Neural crest cell (in vitro differentiated cells): ENCODE measurements around the gene SSNA1. TPM values are rescaled to one million over a fixed set of nuclear protein-coding genes. Genes with fewer than 3 reads are reported as not detected.

Source experiments
- DNase-seq: peaks from one replicate; pipeline ENCODE4 v3.0.0; 2021; ENCODE audit warnings: low read depth, mixed read lengths, low spot score
- H3K27ac Mint-ChIP-seq: one replicate; pipeline ENCODE4 v1.8.0; 2021; ENCODE audit warnings: mild to moderate bottlenecking, mixed read lengths; ENCODE audit not compliant: unreplicated experiment
- H3K27me3 Mint-ChIP-seq: 2 replicates; pipeline ENCODE4 v1.8.0; 2021; ENCODE audit warnings: low read depth, mild to moderate bottlenecking, mixed read lengths
- H3K36me3 Mint-ChIP-seq: 2 replicates; pipeline ENCODE4 v1.8.0; 2021; ENCODE audit warnings: low read depth, mild to moderate bottlenecking, mixed read lengths
- H3K4me1 Mint-ChIP-seq: 2 replicates; pipeline ENCODE4 v1.8.0; 2021; ENCODE audit warnings: mixed read lengths
- H3K4me3 Mint-ChIP-seq: one replicate; pipeline ENCODE4 v1.8.0; 2021; ENCODE audit warnings: mild to moderate bottlenecking, mixed read lengths
- H3K9me3 Mint-ChIP-seq: 2 replicates; pipeline ENCODE4 v1.8.0; 2021; ENCODE audit warnings: mixed read lengths
- total RNA-seq: library from RNA; stranded (reverse); gene quantifications from 2 replicates; pipeline ENCODE4 v1.2.1, GENCODE V29; 2021
- TF ChIP-seq, protein P1 (sequence below): fragments of 200-600 bp; sonication (generic); conservative IDR thresholded peaks from 2 replicates; pipeline ENCODE4 v1.5.0; 2021; ENCODE audit warnings: antibody characterized with exemption, mild to moderate bottlenecking

The SSNA1 gene
- total RNA-seq, 1 donor from 2014 or later, result 66.4 TPM

DNA sequence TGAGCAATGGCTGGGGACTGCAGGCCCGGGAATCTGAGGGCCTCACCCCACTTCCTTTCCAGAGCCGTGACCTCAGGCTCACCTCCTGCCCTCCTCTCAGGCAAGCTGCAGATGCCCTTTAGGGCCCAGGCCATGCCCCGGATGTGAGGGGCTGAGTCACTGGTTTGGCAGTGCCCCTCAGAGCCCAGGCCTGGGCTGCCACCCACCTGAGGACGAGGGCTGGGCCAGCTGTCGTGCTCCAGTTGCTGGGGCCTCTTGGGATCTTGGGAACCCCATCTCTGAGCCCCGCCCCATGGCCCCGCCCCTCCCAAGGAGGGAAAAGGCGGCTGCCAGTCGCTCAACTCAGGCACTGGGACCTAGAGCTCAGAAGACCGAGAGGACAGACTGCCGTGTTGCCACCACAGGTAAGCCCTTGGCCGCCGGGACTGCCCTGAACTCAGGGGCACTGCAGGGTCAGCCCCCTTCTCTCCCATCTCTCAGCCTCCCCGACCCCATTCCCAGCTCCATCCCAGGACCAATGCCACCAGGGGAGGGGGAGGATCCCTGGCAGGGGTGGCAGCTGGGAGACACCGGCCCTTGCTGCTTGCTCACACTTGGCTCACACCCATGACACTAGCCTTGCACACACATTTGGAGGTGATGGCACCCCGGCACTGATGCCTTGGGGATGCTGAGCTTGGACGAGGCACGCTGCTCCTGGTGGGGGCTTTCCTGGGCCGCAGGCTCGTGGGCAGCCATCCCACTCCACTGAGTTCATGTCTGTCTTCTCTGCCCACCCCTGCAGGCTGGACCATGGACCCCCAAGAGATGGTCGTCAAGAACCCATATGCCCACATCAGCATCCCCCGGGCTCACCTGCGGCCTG lies 36.6 kb downstream of the SSNA1 start, which contains the start of gene CYSRT1:
Gene CYSRT1, plus strand, starts transcription at position 345 of the 865 bp plus-strand sequence. Its CDS starts 448 bp downstream, at position 793.
- H3K4me3 Mint-ChIP-seq, result peak within 1 kb of the TSS; percentile 85
- H3K27me3 Mint-ChIP-seq, result peaks cover 6% of the 10 kb centered on the region
- TF ChIP-seq, protein P1, sequence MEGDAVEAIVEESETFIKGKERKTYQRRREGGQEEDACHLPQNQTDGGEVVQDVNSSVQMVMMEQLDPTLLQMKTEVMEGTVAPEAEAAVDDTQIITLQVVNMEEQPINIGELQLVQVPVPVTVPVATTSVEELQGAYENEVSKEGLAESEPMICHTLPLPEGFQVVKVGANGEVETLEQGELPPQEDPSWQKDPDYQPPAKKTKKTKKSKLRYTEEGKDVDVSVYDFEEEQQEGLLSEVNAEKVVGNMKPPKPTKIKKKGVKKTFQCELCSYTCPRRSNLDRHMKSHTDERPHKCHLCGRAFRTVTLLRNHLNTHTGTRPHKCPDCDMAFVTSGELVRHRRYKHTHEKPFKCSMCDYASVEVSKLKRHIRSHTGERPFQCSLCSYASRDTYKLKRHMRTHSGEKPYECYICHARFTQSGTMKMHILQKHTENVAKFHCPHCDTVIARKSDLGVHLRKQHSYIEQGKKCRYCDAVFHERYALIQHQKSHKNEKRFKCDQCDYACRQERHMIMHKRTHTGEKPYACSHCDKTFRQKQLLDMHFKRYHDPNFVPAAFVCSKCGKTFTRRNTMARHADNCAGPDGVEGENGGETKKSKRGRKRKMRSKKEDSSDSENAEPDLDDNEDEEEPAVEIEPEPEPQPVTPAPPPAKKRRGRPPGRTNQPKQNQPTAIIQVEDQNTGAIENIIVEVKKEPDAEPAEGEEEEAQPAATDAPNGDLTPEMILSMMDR, result no peak
- no peaks in the 10 kb centered on the region for H3K9me3 Mint-ChIP-seq
- no peak within 1 kb of the TSS for H3K27ac Mint-ChIP-seq
- no peaks in the 10 kb centered on the region for H3K36me3 Mint-ChIP-seq
- DNase-seq, result no peak
- peaks cover 4% of the 10 kb centered on the region for H3K4me1 Mint-ChIP-seq

DNA sequence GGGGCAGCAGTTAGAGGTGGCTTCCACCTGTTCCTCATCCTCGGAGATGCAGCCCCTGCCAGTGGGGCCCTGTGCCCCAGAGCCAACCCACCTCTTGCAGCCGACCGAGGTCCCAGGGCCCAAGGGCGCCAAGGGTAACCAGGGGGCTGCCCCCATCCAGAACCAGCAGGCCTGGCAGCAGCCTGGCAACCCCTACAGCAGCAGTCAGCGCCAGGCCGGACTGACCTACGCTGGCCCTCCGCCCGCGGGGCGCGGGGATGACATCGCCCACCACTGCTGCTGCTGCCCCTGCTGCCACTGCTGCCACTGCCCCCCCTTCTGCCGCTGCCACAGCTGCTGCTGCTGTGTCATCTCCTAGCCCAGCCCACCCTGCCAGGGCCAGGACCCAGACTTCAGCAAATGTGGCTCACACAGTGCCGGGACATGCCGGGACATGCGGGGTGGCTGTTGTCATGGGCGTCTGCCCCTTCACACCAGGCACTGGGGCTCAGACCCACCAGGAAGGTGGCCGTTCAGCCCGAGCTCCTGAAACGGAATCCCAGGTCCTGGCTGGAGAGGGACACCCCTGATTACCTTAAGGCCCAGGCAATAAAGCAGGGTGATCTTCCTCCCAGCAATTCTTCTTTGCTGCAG lies 37.3 kb downstream of the SSNA1 start:
- H3K4me3 Mint-ChIP-seq, result no peak overlapping the region
- no peaks in the 10 kb centered on the region for H3K9me3 Mint-ChIP-seq

DNA sequence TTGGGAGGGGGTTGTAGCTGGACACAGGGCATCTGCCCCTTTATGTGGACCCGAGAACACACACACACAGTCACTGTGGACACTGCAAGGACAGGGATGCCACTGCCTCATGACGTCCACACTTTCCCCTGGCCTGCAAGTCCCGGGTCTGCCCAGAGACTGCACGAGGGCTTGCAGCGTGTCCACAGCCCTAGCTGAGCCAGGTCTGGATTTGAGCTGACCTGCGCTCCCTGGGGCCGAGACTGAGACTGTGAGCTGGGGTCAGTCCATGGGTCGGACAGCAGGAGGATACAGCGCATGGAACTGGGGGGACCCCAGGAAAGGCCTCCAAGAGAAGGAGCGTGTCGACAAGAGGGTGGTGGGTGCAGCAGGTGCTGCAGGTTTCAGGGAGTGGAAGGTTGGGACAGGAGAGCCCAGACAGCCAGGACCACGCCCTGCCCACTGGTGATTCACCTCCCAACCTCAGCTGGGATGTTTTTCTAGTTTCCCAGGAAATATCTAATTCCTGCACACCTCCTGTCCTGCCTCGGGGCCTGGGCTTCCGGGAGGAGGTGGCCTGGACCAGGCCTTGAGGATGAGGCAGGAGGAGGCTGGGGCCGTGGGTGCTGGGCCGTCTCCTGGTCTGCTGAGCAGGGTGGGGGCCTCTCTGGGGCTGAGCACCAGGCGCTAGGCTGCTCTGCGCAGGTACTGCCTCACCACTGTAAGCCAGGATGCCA lies 38.0 kb downstream of the SSNA1 start:
- peak overlapping the region; percentile 34 for H3K4me3 Mint-ChIP-seq
- TF ChIP-seq, protein P1, result no peak
- peaks cover 4% of the 10 kb centered on the region for H3K4me1 Mint-ChIP-seq
- peaks cover 6% of the 10 kb centered on the region for H3K27me3 Mint-ChIP-seq
- H3K9me3 Mint-ChIP-seq, result no peaks in the 10 kb centered on the region
- no peaks in the 10 kb centered on the region for H3K36me3 Mint-ChIP-seq
- H3K27ac Mint-ChIP-seq, result no peak overlapping the region
- no peak for DNase-seq

More for the DNA sequence above, 37.3 kb downstream of the SSNA1 start:
- H3K36me3 Mint-ChIP-seq, result no peaks in the 10 kb centered on the region
- peaks cover 4% of the 10 kb centered on the region for H3K4me1 Mint-ChIP-seq
- no peak for DNase-seq
- TF ChIP-seq, protein P1, result no peak
- peaks cover 6% of the 10 kb centered on the region for H3K27me3 Mint-ChIP-seq
- no peak overlapping the region for H3K27ac Mint-ChIP-seq

DNA sequence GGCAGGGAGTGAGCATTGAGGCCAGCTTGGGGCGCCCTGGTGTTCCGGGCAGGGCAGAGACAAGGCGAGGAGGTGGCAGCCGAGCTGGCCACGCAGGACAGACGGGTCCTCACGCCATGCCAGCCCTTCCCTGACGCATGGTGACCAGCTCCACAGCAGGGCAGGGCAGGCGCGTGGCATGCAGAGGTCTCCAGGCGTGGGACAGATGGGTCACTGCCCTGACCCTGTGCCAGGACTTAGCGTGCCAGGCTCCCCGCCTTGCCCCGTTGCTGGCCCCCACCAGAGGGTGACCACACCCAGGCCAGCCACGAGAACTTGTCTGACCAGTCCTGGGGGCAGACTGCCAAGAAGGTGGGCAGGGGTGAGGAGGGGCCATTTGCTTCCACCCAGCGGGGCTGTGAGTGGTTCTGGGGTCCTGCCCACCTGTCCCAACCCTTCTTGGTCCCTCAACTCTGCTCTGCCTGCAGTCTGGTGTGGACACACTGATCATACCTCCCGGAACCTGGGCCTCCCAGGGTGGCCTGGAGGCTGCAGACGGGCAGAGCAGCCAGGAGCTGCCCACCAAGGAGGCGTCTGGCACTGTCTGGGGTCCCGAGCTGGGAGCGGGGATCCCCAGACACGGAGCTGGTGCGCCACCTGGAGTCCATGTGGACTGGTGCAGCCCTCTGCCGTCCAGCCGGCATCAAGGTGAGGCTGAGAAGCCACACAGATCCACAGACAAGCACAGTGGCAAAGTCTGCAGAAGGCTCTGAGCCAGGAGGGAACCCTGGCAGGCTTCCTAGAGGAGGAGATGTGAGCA lies 38.8 kb downstream of the SSNA1 start, which contains the start of gene RNF224:
Gene RNF224, plus strand, starts transcription at position 449 of the 799 bp plus-strand sequence. CDS start 834 bp downstream, outside the sequence.
- Mint-ChIP-seq H3K27ac (no peak within 1 kb of the TSS), H3K4me1 (peaks cover 4% of the 10 kb centered on the region), H3K27me3 (peaks cover 6% of the 10 kb centered on the region), H3K9me3 (no peaks in the 10 kb centered on the region), H3K4me3 (peak within 1 kb of the TSS; percentile 82), H3K36me3 (no peaks in the 10 kb centered on the region)
- TF ChIP-seq, protein P1, result peak; percentile 87
- DNase-seq, result peak; percentile 81
